K562 (cell line): ENCODE results near the gene ABHD12. TPM values are rescaled to one million over a fixed set of nuclear protein-coding genes. Genes with fewer than 3 reads are reported as not detected.

Experiments
- COPS2 ChIP-seq: fragments of 450-650 bp; conservative IDR thresholded peaks from 2 replicates; pipeline ENCODE4 v1.6.1; 2016; ENCODE audit warnings: mild to moderate bottlenecking, moderate library complexity
- NR2C1 ChIP-seq, 2 experiments: fragments of 450-650 bp; IDR thresholded peaks; 2 replicates each; pipeline ENCODE4 v1.6.1; 2017; ENCODE audit warnings: mild to moderate bottlenecking in 2 of 2, antibody characterized with exemption in 1 of 2, inconsistent platforms in 1 of 2, missing compliant biosample characterization in 1 of 2, missing genetic modification characterization in 1 of 2
- polyA plus RNA-seq, 8 experiments: library from polyadenylated mRNA; depleted of rRNA in 4 of 8; stranded (reverse) in 5 of 8; unstranded in 3 of 8; fragments of >200 nt; fragmentation: Nextera tagmentation in 2 of 8; fragmentation: Illumina TruSeq in 1 of 8; extraction: Ambion mirVana in 2 of 8; extraction: Trizol in 1 of 8; gene quantifications; 2 replicates each; pipeline versions ENCODE4 v1.2.1 to v1.2.3, GENCODE V29; 2011 to 2014; ENCODE audit warnings: inconsistent platforms in 1 of 8, missing spikeins in 1 of 8
- total RNA-seq, 7 experiments: library from RNA; depleted of rRNA in 6 of 7; stranded (reverse); fragments of >200 nt in 6 of 7; fragmentation: Illumina TruSeq in 2 of 7; extraction: Trizol in 2 of 7; gene quantifications; 2 replicates each; pipeline versions ENCODE4 v1.2.1 to v1.2.3, GENCODE V29; 2011 to 2021; ENCODE audit warnings: low replicate concordance in 1 of 7
- TF ChIP-seq, protein P1 (sequence below): fragments of 200-600 bp; sonication (generic); IDR thresholded peaks from one replicate; pipeline ENCODE4 v1.6.1; 2012; ENCODE audit warnings: mild to moderate bottlenecking, low read depth, low read length, inconsistent platforms
- TF ChIP-seq, protein P2 (sequence below): fragments of 450-650 bp; formaldehyde crosslinking; IDR thresholded peaks from 2 replicates; pipeline ENCODE4 v1.4.0; 2022; ENCODE audit warnings: missing genetic modification characterization
- TF ChIP-seq, protein P3 (sequence below): fragments of 450-650 bp; IDR thresholded peaks from 2 replicates; pipeline ENCODE4 v1.6.1; 2016; ENCODE audit warnings: missing biosample characterization, missing genetic modification characterization

Gene ABHD12
- total and polyA plus RNA-seq, 9 of the 15 experiments (the other 6 are each of a cell fraction or from before 2014, with no cell fraction given), result 0.65 to 15.6 (median 9.1) TPM

DNA sequence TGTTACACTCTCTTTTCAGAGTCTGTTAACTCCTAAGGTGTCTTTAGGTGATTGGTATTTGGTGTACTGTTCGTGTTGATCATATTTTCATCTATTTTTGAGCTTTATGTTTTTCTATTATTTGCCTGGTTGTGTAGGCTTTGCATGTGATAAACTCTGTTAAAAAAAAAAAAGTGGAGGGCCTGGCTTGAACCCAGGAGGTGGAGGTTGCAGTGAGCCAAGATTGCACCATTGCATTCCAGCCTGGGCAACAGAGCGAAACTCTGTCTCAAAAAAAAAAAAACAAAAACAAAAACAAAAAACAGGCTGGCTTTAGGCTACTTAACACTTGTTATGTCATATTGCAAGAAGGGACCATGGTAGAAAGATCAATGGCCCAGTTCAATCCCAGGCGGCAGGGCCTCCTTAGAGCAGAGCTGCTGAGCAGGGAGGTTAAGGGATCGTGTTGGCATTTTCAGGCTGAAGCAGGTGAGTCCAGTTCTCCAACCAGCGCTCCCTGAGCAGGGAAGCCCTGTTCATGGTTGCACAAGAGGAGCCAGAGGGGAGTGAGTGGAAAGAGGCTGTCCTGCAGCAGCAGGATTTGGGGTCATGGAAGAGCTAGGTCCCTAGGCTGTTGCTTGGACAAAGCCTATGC, 134.3 kb downstream of the ABHD12 start (continued):
- TF ChIP-seq NR2C1 (IDR thresholded peaks at IDR 0.05) (no peak), NR2C1 (tag; IDR thresholded peaks at IDR 0.05) (no peak), COPS2 (no peak)
- TF ChIP-seq, protein P1, sequence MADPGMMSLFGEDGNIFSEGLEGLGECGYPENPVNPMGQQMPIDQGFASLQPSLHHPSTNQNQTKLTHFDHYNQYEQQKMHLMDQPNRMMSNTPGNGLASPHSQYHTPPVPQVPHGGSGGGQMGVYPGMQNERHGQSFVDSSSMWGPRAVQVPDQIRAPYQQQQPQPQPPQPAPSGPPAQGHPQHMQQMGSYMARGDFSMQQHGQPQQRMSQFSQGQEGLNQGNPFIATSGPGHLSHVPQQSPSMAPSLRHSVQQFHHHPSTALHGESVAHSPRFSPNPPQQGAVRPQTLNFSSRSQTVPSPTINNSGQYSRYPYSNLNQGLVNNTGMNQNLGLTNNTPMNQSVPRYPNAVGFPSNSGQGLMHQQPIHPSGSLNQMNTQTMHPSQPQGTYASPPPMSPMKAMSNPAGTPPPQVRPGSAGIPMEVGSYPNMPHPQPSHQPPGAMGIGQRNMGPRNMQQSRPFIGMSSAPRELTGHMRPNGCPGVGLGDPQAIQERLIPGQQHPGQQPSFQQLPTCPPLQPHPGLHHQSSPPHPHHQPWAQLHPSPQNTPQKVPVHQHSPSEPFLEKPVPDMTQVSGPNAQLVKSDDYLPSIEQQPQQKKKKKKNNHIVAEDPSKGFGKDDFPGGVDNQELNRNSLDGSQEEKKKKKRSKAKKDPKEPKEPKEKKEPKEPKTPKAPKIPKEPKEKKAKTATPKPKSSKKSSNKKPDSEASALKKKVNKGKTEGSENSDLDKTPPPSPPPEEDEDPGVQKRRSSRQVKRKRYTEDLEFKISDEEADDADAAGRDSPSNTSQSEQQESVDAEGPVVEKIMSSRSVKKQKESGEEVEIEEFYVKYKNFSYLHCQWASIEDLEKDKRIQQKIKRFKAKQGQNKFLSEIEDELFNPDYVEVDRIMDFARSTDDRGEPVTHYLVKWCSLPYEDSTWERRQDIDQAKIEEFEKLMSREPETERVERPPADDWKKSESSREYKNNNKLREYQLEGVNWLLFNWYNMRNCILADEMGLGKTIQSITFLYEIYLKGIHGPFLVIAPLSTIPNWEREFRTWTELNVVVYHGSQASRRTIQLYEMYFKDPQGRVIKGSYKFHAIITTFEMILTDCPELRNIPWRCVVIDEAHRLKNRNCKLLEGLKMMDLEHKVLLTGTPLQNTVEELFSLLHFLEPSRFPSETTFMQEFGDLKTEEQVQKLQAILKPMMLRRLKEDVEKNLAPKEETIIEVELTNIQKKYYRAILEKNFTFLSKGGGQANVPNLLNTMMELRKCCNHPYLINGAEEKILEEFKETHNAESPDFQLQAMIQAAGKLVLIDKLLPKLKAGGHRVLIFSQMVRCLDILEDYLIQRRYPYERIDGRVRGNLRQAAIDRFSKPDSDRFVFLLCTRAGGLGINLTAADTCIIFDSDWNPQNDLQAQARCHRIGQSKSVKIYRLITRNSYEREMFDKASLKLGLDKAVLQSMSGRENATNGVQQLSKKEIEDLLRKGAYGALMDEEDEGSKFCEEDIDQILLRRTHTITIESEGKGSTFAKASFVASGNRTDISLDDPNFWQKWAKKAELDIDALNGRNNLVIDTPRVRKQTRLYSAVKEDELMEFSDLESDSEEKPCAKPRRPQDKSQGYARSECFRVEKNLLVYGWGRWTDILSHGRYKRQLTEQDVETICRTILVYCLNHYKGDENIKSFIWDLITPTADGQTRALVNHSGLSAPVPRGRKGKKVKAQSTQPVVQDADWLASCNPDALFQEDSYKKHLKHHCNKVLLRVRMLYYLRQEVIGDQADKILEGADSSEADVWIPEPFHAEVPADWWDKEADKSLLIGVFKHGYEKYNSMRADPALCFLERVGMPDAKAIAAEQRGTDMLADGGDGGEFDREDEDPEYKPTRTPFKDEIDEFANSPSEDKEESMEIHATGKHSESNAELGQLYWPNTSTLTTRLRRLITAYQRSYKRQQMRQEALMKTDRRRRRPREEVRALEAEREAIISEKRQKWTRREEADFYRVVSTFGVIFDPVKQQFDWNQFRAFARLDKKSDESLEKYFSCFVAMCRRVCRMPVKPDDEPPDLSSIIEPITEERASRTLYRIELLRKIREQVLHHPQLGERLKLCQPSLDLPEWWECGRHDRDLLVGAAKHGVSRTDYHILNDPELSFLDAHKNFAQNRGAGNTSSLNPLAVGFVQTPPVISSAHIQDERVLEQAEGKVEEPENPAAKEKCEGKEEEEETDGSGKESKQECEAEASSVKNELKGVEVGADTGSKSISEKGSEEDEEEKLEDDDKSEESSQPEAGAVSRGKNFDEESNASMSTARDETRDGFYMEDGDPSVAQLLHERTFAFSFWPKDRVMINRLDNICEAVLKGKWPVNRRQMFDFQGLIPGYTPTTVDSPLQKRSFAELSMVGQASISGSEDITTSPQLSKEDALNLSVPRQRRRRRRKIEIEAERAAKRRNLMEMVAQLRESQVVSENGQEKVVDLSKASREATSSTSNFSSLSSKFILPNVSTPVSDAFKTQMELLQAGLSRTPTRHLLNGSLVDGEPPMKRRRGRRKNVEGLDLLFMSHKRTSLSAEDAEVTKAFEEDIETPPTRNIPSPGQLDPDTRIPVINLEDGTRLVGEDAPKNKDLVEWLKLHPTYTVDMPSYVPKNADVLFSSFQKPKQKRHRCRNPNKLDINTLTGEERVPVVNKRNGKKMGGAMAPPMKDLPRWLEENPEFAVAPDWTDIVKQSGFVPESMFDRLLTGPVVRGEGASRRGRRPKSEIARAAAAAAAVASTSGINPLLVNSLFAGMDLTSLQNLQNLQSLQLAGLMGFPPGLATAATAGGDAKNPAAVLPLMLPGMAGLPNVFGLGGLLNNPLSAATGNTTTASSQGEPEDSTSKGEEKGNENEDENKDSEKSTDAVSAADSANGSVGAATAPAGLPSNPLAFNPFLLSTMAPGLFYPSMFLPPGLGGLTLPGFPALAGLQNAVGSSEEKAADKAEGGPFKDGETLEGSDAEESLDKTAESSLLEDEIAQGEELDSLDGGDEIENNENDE, result no peak
- TF ChIP-seq, protein P2, sequence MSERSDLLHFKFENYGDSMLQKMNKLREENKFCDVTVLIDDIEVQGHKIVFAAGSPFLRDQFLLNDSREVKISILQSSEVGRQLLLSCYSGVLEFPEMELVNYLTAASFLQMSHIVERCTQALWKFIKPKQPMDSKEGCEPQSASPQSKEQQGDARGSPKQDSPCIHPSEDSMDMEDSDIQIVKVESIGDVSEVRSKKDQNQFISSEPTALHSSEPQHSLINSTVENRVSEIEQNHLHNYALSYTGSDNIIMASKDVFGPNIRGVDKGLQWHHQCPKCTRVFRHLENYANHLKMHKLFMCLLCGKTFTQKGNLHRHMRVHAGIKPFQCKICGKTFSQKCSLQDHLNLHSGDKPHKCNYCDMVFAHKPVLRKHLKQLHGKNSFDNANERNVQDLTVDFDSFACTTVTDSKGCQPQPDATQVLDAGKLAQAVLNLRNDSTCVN (CRISPR knock-in tag), result no peak
- TF ChIP-seq, protein P3, sequence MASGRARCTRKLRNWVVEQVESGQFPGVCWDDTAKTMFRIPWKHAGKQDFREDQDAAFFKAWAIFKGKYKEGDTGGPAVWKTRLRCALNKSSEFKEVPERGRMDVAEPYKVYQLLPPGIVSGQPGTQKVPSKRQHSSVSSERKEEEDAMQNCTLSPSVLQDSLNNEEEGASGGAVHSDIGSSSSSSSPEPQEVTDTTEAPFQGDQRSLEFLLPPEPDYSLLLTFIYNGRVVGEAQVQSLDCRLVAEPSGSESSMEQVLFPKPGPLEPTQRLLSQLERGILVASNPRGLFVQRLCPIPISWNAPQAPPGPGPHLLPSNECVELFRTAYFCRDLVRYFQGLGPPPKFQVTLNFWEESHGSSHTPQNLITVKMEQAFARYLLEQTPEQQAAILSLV, result no peak
